B cell (primary cell): ENCODE results near the gene PXMP2. TPM values are rescaled to one million over a fixed set of nuclear protein-coding genes. Genes with fewer than 3 reads are reported as not detected.

Experiments
- ATAC-seq: fragments of 200-7000 bp; cut with Tn5 transposase; one replicate; pipeline ENCODE4 v1.10.0; 2021; ENCODE audit warnings: low read depth, mild to moderate bottlenecking, moderate number of reproducible peaks, moderate library complexity
- CTCF ChIA-PET: fragments of 350-600 bp; sonication (Branson Sonifier 250); formaldehyde crosslinking; loops from one replicate; lab custom pipeline; 2021; ENCODE audit warnings: antibody characterized with exemption, inconsistent platforms; lab: Charles Lee
- POLR2A ChIA-PET: fragments of 350-600 bp; sonication (Branson Sonifier 250); formaldehyde crosslinking; loops from one replicate; lab custom pipeline; 2021; ENCODE audit warnings: antibody characterized with exemption; lab: Charles Lee
- DNase-seq: peaks from one replicate; pipeline ENCODE4 v3.0.0; 2013
- H2AFZ ChIP-seq: 2 replicates; pipeline ENCODE4 v1.6.1; 2012; ENCODE audit warnings: mild to moderate bottlenecking, low read depth, low read length; ENCODE audit not compliant: insufficient read depth, poor library complexity, severe bottlenecking
- H3K27ac ChIP-seq, 2 donors: 1 replicate in 1 of 2; 2 replicates in 1 of 2; pipeline ENCODE4 v1.5.1; 2012 to 2013; ENCODE audit warnings: low read length in 2 of 2, mild to moderate bottlenecking in 2 of 2, moderate library complexity in 1 of 2
- H3K27me3 ChIP-seq, 4 experiments: fragments of 200-600 bp in 1 of 4; sonication (generic) in 1 of 4; replicated peaks in 1 of 4; 1 replicate in 2 of 4; 2 replicates in 2 of 4; pipeline versions ENCODE4 v1.6.1 to v1.7.0; 2013 to 2016; ENCODE audit warnings: low read length in 3 of 4, mild to moderate bottlenecking in 2 of 4, mixed read lengths in 1 of 4, moderate library complexity in 1 of 4; ENCODE audit not compliant: insufficient read depth in 4 of 4, control insufficient read depth in 3 of 4; ENCODE audit errors: control extremely low read depth in 1 of 4
- H3K36me3 ChIP-seq, 2 experiments: replicated peaks in 1 of 2; 1 replicate in 1 of 2; 2 replicates in 1 of 2; pipeline versions ENCODE4 v1.6.1 to v1.7.1; 2013; ENCODE audit warnings: low read length in 1 of 2; ENCODE audit not compliant: insufficient read depth in 2 of 2, control insufficient read depth in 1 of 2; ENCODE audit errors: control extremely low read depth in 1 of 2, extremely low read depth in 1 of 2
- H3K4me1 ChIP-seq, 2 donors: fragments of 200-600 bp in 1 of 2; sonication (generic) in 1 of 2; 1 replicate in 1 of 2; 2 replicates in 1 of 2; pipeline versions ENCODE4 v1.5.1 to v1.6.1; 2013 to 2017; ENCODE audit warnings: low read length in 2 of 2; ENCODE audit not compliant: control insufficient read depth in 2 of 2, insufficient read depth in 2 of 2
- H3K4me2 ChIP-seq: replicated peaks from 2 replicates; pipeline ENCODE3; 2012; ENCODE audit warnings: mild to moderate bottlenecking, low read depth, low read length; ENCODE audit not compliant: poor library complexity, severe bottlenecking
- H3K4me3 ChIP-seq, 5 experiments: fragments of 200-600 bp in 1 of 5; sonication (generic) in 1 of 5; 1 replicate in 3 of 5; 2 replicates in 2 of 5; pipeline versions ENCODE4 v1.5.1 to v1.7.0; 2011 to 2016; ENCODE audit warnings: low read length in 4 of 5, mild to moderate bottlenecking in 4 of 5, low read depth in 2 of 5, control low read depth in 1 of 5, moderate library complexity in 1 of 5; ENCODE audit not compliant: insufficient read depth in 1 of 5; ENCODE audit errors: control extremely low read depth in 1 of 5, extremely low read depth in 1 of 5
- H3K79me2 ChIP-seq: fragments of 200-600 bp; sonication (generic); one replicate; pipeline ENCODE4 v1.6.0; 2016; ENCODE audit warnings: low read length; ENCODE audit not compliant: control insufficient read depth, insufficient read depth
- H3K9ac ChIP-seq: fragments of 200-600 bp; sonication (generic); 2 replicates; pipeline ENCODE4 v1.6.1; 2017; ENCODE audit warnings: mild to moderate bottlenecking, low read length, moderate library complexity
- H3K9me3 ChIP-seq, 3 donors: one replicate each; pipeline versions ENCODE4 v1.6.1 to v1.7.1; 2013; ENCODE audit warnings: low read length in 2 of 3; ENCODE audit not compliant: control insufficient read depth in 2 of 3, insufficient read depth in 1 of 3; ENCODE audit errors: control extremely low read depth in 1 of 3
- H4K20me1 ChIP-seq: 2 replicates; pipeline ENCODE4 v1.6.0; 2012; ENCODE audit warnings: mild to moderate bottlenecking, low read length; ENCODE audit not compliant: insufficient read depth, control insufficient read depth, poor library complexity, severe bottlenecking
- H3K27ac Mint-ChIP-seq: one replicate; pipeline ENCODE4 v1.8.0; 2021; ENCODE audit warnings: mixed read lengths
- H3K27me3 Mint-ChIP-seq: one replicate; pipeline ENCODE4 v1.8.0; 2021; ENCODE audit warnings: mixed read lengths
- H3K4me1 Mint-ChIP-seq: one replicate; pipeline ENCODE4 v1.8.0; 2021; ENCODE audit warnings: mixed read lengths
- H3K4me3 Mint-ChIP-seq: one replicate; pipeline ENCODE4 v1.8.0; 2021; ENCODE audit warnings: mixed read lengths
- H3K9me3 Mint-ChIP-seq: one replicate; pipeline ENCODE4 v1.8.0; 2022; ENCODE audit warnings: mixed read lengths; ENCODE audit not compliant: insufficient read depth
- EZH2 ChIP-seq: IDR thresholded peaks from 2 replicates; pipeline ENCODE4 v1.6.1; 2012; ENCODE audit warnings: borderline replicate concordance, low read depth, mild to moderate bottlenecking, moderate library complexity, low read length; ENCODE audit not compliant: insufficient read depth, poor library complexity, severe bottlenecking
- WGBS: methylation state at CpG from one replicate; pipeline ENCODE4 v1.1.5; 2013; ENCODE audit warnings: missing lambda C conversion rate; ENCODE audit not compliant: insufficient coverage; 5-methylcytosine and 5-hydroxymethylcytosine counted together
- intact Hi-C: fragments of 100-400 bp; cut with micrococcal nuclease; formaldehyde crosslinking; loops from one replicate; pipeline ENCODE4 v1.10.0; 2022
- polyA plus RNA-seq: library from polyadenylated mRNA; depleted of rRNA; stranded (reverse); fragments of >200 nt; gene quantifications from 2 replicates; pipeline ENCODE4 v1.2.3, GENCODE V29; 2012
- total RNA-seq, 2 donors: library from RNA; stranded (reverse); fragments of 120-200 nt in 1 of 2; gene quantifications; 1 replicate in 1 of 2; 2 replicates in 1 of 2; pipeline versions ENCODE4 v1.2.3 to v1.2.4, GENCODE V29; 2013 to 2022
- TF ChIP-seq, protein P1 (sequence below): fragments of 200-600 bp; IDR thresholded peaks from one replicate; pipeline ENCODE4 v1.8.0; 2022; ENCODE audit warnings: antibody characterized with exemption, mild to moderate bottlenecking

Gene PXMP2
- total and polyA plus RNA-seq, 2 donors (not counting 1 experiment from before 2014, with no cell fraction given) = 4.3 to 10.2 TPM

DNA sequence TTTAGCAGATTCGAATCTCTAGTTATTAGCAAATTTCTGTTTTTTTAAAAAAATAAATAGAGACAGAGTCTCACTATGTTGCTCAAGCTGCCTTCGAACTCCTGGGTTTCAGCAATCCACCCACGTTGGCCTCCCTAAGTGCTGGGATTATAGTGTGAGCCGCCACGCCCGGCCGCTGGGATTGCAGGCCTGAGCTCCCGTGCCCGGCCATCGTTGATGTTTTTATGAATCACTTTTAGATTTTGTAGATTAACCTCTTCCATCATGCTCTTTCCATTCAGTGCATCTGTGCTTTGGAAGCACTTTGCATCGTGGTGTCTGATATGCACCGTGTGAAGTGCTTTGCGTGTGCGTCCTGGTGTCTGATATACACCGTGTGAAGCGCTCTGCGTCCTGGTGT, 44.2 kb downstream of the PXMP2 start:
- Mint-ChIP-seq H3K9me3 (no peaks in the 10 kb centered on the region), H3K4me1 (no peaks in the 10 kb centered on the region), H3K27ac (no peak overlapping the region), H3K4me3 (no peak overlapping the region), H3K27me3 (no peaks in the 10 kb centered on the region)
- no peak for TF ChIP-seq EZH2
- TF ChIP-seq, protein P1, sequence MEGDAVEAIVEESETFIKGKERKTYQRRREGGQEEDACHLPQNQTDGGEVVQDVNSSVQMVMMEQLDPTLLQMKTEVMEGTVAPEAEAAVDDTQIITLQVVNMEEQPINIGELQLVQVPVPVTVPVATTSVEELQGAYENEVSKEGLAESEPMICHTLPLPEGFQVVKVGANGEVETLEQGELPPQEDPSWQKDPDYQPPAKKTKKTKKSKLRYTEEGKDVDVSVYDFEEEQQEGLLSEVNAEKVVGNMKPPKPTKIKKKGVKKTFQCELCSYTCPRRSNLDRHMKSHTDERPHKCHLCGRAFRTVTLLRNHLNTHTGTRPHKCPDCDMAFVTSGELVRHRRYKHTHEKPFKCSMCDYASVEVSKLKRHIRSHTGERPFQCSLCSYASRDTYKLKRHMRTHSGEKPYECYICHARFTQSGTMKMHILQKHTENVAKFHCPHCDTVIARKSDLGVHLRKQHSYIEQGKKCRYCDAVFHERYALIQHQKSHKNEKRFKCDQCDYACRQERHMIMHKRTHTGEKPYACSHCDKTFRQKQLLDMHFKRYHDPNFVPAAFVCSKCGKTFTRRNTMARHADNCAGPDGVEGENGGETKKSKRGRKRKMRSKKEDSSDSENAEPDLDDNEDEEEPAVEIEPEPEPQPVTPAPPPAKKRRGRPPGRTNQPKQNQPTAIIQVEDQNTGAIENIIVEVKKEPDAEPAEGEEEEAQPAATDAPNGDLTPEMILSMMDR = no peak
- ChIA-PET POLR2A (no interaction called here), CTCF (no interaction called here)
- Histone ChIP-seq H3K79me2 (peaks cover 7% of the 10 kb centered on the region), H3K36me3 (peaks cover 0 to 80% of the 10 kb centered on the region in 2 experiments), H3K9me3 (no peaks in the 10 kb centered on the region), H3K9ac (no peak overlapping the region), H3K27ac (no peak overlapping the region), H3K4me2 (no peak overlapping the region), H2AFZ (no peak overlapping the region), H3K27me3 (no peaks in the 10 kb centered on the region), H3K4me3 (no peak overlapping the region), H4K20me1 (no peaks in the 10 kb centered on the region), H3K4me1 (no peaks in the 10 kb centered on the region)
- intact Hi-C loops = no loop called here
- ATAC-seq (no peak), DNase-seq (no peak)
- 99% methylated on average over 16 of the region's 17 CpGs for WGBS

DNA sequence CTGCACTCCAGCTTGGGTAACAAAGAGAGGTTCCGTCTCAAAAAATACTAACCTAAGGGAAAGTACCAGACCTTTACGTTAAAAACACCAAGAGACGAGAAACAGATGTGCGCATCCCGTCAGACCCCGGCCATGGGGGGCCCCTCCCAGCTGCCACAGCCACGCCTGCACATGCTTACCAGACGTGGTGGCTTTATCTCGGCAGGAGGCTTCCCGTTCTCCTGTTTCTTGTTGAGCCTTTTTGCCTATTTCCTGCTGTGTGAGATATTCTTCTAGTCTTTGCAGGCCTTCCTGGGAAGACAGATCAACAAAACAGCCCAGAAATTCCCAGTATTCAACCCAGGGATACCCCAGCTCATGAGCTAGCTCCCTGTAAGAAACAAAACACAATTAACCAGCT, 46.8 kb downstream of the PXMP2 start:
- peaks cover 0 to 78% of the 10 kb centered on the region in 2 experiments for H3K36me3 ChIP-seq
- no peak overlapping the region for H3K27ac ChIP-seq
- intact Hi-C loops = no loop called here
- no peak overlapping the region for H3K4me3 Mint-ChIP-seq
- H3K9me3 Mint-ChIP-seq = no peaks in the 10 kb centered on the region
- DNase-seq (no peak), ATAC-seq (no peak)
- WGBS = 99% methylated on average over 9 of the region's 10 CpGs
- H3K9ac ChIP-seq = no peak overlapping the region
- TF ChIP-seq, protein P1 = no peak
- no peak for TF ChIP-seq EZH2
- H4K20me1 ChIP-seq = no peaks in the 10 kb centered on the region
- H3K27me3 ChIP-seq = no peaks in the 10 kb centered on the region
- H3K27ac Mint-ChIP-seq = no peak overlapping the region
- no peaks in the 10 kb centered on the region for H3K4me1 ChIP-seq
- no peaks in the 10 kb centered on the region for H3K27me3 Mint-ChIP-seq
- H2AFZ ChIP-seq = no peak overlapping the region
- no peak overlapping the region for H3K4me2 ChIP-seq
- H3K4me3 ChIP-seq = no peak overlapping the region
- no peaks in the 10 kb centered on the region for H3K4me1 Mint-ChIP-seq
- POLR2A ChIA-PET = no interaction called here
- H3K79me2 ChIP-seq = peaks cover 4% of the 10 kb centered on the region
- no peaks in the 10 kb centered on the region for H3K9me3 ChIP-seq
- CTCF ChIA-PET = no interaction called here
